ENCODE data around the gene RCCD1. TPM values are rescaled to one million over a fixed set of nuclear protein-coding genes. Genes with fewer than 3 reads are reported as not detected.

The RCCD1 gene
- total RNA-seq, 1 experiment from 2014 or later = 22.8 TPM

DNA sequence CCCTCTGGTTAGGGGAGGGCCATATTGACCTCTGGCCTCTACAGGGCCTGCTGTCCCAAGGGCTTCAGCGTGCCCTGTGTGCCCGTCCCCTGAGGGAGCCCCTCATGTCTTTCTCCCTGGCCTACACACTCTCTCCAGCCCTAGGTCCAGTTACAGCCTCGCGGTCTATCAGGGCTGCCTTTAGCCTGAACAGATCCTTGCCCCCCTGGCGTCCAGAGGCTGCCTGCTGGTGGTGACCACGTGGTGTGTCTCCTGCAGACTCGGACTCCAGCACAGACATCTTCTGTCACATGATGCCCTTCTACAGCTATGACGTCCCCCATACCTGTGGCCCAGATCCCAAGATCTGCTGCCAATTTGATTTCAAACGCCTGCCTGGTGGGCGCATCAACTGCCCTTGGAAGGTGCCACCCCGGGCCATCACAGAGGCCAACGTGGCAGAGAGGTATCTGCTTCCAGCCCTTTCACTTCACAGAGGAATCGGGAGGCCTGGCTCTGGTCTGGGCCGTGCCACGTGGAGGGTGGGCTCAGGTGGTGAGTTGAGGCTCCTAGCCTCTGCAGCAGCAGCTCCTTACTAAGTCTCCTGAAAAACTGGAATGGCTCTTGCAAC lies 47.5 kb upstream of the RCCD1 start:
- H3K56ac ChIP-seq (ENCODE audit: insufficient read length, low read depth, low read length) = no peak overlapping the region
- no peak overlapping the region for H2BK120ac ChIP-seq (ENCODE audit: low read depth, low read length, poor library complexity, severe bottlenecking)

More for the DNA sequence above, 47.5 kb upstream of the RCCD1 start:
- Mint-ChIP-seq H3K4me1 (peaks cover 7 to 9% of the 10 kb centered on the region in 2 experiments), H3K9me3 (no peaks in the 10 kb centered on the region), H3K27me3 (ENCODE audit: low read depth) (peaks cover 15% of the 10 kb centered on the region), H3K4me3 (no peak overlapping the region), H3K36me3 (ENCODE audit: insufficient read depth in 1 of 3, low read depth in 3 of 3) (peaks cover 9 to 40% (median 12%) of the 10 kb centered on the region in 3 experiments), H3K27ac (no peak overlapping the region)
- Histone ChIP-seq H2AFZ (ENCODE audit: low read length) (no peak overlapping the region), H2BK12ac (ENCODE audit: insufficient read length, low read depth, low read length) (no peak overlapping the region), H3K4me2 (ENCODE audit: insufficient read depth, insufficient read length, low read length) (no peak overlapping the region), H3K9me3 (ENCODE audit: control insufficient read depth, low read depth, low read length) (no peaks in the 10 kb centered on the region), H3K79me2 (ENCODE audit: insufficient read depth, low read length) (no peaks in the 10 kb centered on the region), H3K27ac (ENCODE audit: insufficient read length, low read depth, low read length) (no peak overlapping the region), H3K18ac (ENCODE audit: insufficient read length, low read depth, low read length) (no peak overlapping the region), H4K91ac (ENCODE audit: insufficient read length, low read depth, low read length) (no peak overlapping the region), H3K79me1 (ENCODE audit: insufficient read depth, low read depth, low read length, poor library complexity, severe bottlenecking) (no peaks in the 10 kb centered on the region), H3T11ph (ENCODE audit: low read length) (no peak overlapping the region), H2BK5ac (ENCODE audit: insufficient read length, low read length) (no peak overlapping the region), H3K4me1 (ENCODE audit: insufficient read depth, low read length) (peaks cover 3% of the 10 kb centered on the region; the same call in 1 of the 2 replicates), H4K8ac (replicated peaks; ENCODE audit: insufficient read length, low read depth, low read length) (no peak overlapping the region), H3K23ac (ENCODE audit: insufficient read length, low read depth, low read length) (no peak overlapping the region), H3K9ac (ENCODE audit: extremely low read depth, insufficient read length, low read length) (no peak overlapping the region), H3K14ac (ENCODE audit: insufficient read depth, low read length) (no peak overlapping the region), H4K20me1 (ENCODE audit: control insufficient read depth, insufficient read depth, insufficient read length) (no peaks in the 10 kb centered on the region), H2AK5ac (ENCODE audit: insufficient read length, low read length) (no peak overlapping the region), H2BK15ac (ENCODE audit: low read depth, low read length) (no peak overlapping the region), H3K23me2 (ENCODE audit: insufficient read length, low read depth, low read length, poor library complexity, severe bottlenecking) (peaks cover 8% of the 10 kb centered on the region), H4K5ac (ENCODE audit: insufficient read length, low read depth, low read length) (no peak overlapping the region), H2BK20ac (ENCODE audit: low read depth, low read length, poor library complexity, severe bottlenecking) (no peak overlapping the region), H3K27me3 (ENCODE audit: insufficient read depth, low read length) (no peaks in the 10 kb centered on the region; the same call in 1 of the 2 replicates), H3K4ac (ENCODE audit: low read depth, low read length) (no peak overlapping the region)
- TF ChIP-seq, protein P1, sequence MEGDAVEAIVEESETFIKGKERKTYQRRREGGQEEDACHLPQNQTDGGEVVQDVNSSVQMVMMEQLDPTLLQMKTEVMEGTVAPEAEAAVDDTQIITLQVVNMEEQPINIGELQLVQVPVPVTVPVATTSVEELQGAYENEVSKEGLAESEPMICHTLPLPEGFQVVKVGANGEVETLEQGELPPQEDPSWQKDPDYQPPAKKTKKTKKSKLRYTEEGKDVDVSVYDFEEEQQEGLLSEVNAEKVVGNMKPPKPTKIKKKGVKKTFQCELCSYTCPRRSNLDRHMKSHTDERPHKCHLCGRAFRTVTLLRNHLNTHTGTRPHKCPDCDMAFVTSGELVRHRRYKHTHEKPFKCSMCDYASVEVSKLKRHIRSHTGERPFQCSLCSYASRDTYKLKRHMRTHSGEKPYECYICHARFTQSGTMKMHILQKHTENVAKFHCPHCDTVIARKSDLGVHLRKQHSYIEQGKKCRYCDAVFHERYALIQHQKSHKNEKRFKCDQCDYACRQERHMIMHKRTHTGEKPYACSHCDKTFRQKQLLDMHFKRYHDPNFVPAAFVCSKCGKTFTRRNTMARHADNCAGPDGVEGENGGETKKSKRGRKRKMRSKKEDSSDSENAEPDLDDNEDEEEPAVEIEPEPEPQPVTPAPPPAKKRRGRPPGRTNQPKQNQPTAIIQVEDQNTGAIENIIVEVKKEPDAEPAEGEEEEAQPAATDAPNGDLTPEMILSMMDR (conservative IDR thresholded peaks at IDR 0.05) = no peak
- no CpG with 5 or more reads among the region's 15 CpGs for WGBS (ENCODE audit: extremely low coverage, insufficient read length, low lambda C conversion rate)
- DNase-seq = no peak

Measured in H9 (cell line).